ENCODE data around the gene USP32. TPM values are rescaled to one million over a fixed set of nuclear protein-coding genes. Genes with fewer than 3 reads are reported as not detected.

Gene USP32
- total and polyA plus RNA-seq, 2 of the 8 experiments (the other 6 are each of a cell fraction or from before 2014, with no cell fraction given) = 29.6 to 112 TPM

- H3K4me3 ChIP-seq (ENCODE audit: extremely low read depth in 1 of 4, insufficient read depth in 2 of 4, low read depth in 3 of 4, low read length in 4 of 4) = peak overlapping the region; percentile 80 to 96 (median 90)
- H3K27ac ChIP-seq (ENCODE audit: low read depth, low read length) = peak overlapping the region; percentile 79
- H3K79me1 ChIP-seq (ENCODE audit: low read depth, low read length) = no peaks in the 10 kb centered on the region
- H3K9ac ChIP-seq (replicated peaks in 1 of 4; ENCODE audit: extremely low read depth in 1 of 4, low read depth in 3 of 4, low read length in 3 of 4) = peak overlapping the region in 3 of 4 experiments; percentile 69 to 85 (median 74); a peak in 6 of 7 replicates
- peak overlapping the region; percentile 6 for H2BK120ac ChIP-seq (replicated peaks; ENCODE audit: low read depth, low read length)
- H2AFZ ChIP-seq (ENCODE audit: low read length) = no peak overlapping the region
- ChIA-PET CTCF (ENCODE audit: partially characterized antibody) (interaction anchor here (1.4 kb wide), 1 partner anchor 14 kb away, joined by 4 read pairs; no protein-coding TSS in a partner anchor), POLR2A (ENCODE audit: partially characterized antibody) (interaction anchor here (0.6 to 1.8 kb wide), 10 partner anchors 9 to 233 kb away, joined by 3 to 6 read pairs (median 3); partner anchors contain the start of gene PPM1D)
- H3K23ac ChIP-seq (ENCODE audit: insufficient read length) = no peak overlapping the region
- H4K91ac ChIP-seq (replicated peaks; ENCODE audit: insufficient read length, low read length) = peak overlapping the region; percentile 25
- FAIRE-seq (no peak), DNase-seq (ENCODE audit: low read depth in 1 of 2, low spot score in 2 of 2) (peak in 1 of 2 experiments; percentile 17)
- H4K8ac ChIP-seq (ENCODE audit: extremely low read depth, insufficient read depth, low read length) = no peak overlapping the region
- no peaks in the 10 kb centered on the region for H4K20me1 ChIP-seq (replicated peaks in 1 of 2; ENCODE audit: control insufficient read depth in 1 of 2, insufficient read depth in 2 of 2, low read length in 2 of 2)
- no peak overlapping the region for H2AK5ac ChIP-seq (ENCODE audit: low read depth, low read length)
- no peaks in the 10 kb centered on the region for H3K9me3 ChIP-seq (ENCODE audit: insufficient read depth in 2 of 2, low read depth in 1 of 2, low read length in 1 of 2)
- H3K4me2 ChIP-seq (ENCODE audit: insufficient read depth in 1 of 2, low read depth in 2 of 2, low read length in 2 of 2) = peak overlapping the region; percentile 80 to 98
- H2BK15ac ChIP-seq (ENCODE audit: low read length) = no peak overlapping the region; the same call in 1 of the 2 replicates
- H3K4me1 ChIP-seq (replicated peaks in 1 of 4; ENCODE audit: control insufficient read depth in 3 of 4, insufficient read depth in 4 of 4, low read length in 3 of 4) = peaks cover 1 to 16% (median 7%) of the 10 kb centered on the region in 4 experiments; a peak in 6 of 7 replicates
- WGBS, 2 experiments (ENCODE audit: extremely low coverage in 1 of 2, insufficient coverage in 1 of 2, insufficient read length in 1 of 2, insufficient replicate concordance in 2 of 2, low coverage in 1 of 2, low lambda C conversion rate in 2 of 2, missing lambda C conversion rate in 1 of 2) = 1 to 100% methylated on average over 1 to 15 of the region's 36 CpGs
- no peak overlapping the region for H3K14ac ChIP-seq (ENCODE audit: insufficient read length)
- peak overlapping the region; percentile 45 for H4K5ac ChIP-seq (ENCODE audit: insufficient read length, low read depth, low read length)
- H3K79me2 ChIP-seq (ENCODE audit: control insufficient read depth in 1 of 2, insufficient read depth in 2 of 2, low read length in 2 of 2) = peaks cover 6 to 49% of the 10 kb centered on the region in 2 experiments; a peak in 3 of 4 replicates
- peak overlapping the region; percentile 21; the same call in 1 of the 2 replicates for H2BK12ac ChIP-seq (ENCODE audit: low read depth, low read length)
- no peak overlapping the region for H3K4ac ChIP-seq (replicated peaks; ENCODE audit: insufficient read length, low read depth, low read length)
- peaks cover 15% of the 10 kb centered on the region for H3K23me2 ChIP-seq (ENCODE audit: low read depth, low read length)
- peak overlapping the region; percentile 26 for H3K56ac ChIP-seq (replicated peaks; ENCODE audit: insufficient read length, low read depth, low read length)
- no peaks in the 10 kb centered on the region for H3K27me3 ChIP-seq (replicated peaks in 1 of 4; ENCODE audit: control insufficient read depth in 3 of 4, extremely low read depth in 1 of 4, insufficient read depth in 3 of 4, low read length in 3 of 4)
- no peak overlapping the region for H2BK20ac ChIP-seq (ENCODE audit: low read length)
- H3K18ac ChIP-seq (ENCODE audit: extremely low read depth, low read length) = peak overlapping the region; percentile 91
- H2BK5ac ChIP-seq (ENCODE audit: low read depth, low read length) = peak overlapping the region; percentile 93
- no peaks in the 10 kb centered on the region for H3K36me3 ChIP-seq (ENCODE audit: control insufficient read depth in 2 of 4, insufficient read depth in 4 of 4, low read length in 3 of 4)
- TF ChIP-seq SIX5 (IDR thresholded peaks at IDR 0.05; ENCODE audit: low read depth, low read length) (no peak), CHD2 (IDR thresholded peaks at IDR 0.05; ENCODE audit: low read length) (no peak), ASH2L (IDR thresholded peaks at IDR 0.05; ENCODE audit: low read length) (peak; percentile 77), YY1 (IDR thresholded peaks at IDR 0.05; ENCODE audit: low read depth, low read length) (no peak), CHD1 (IDR thresholded peaks at IDR 0.05; ENCODE audit: low read depth, low read length) (no peak), KDM4A (IDR thresholded peaks at IDR 0.05; ENCODE audit: low read depth, low read length, severe bottlenecking) (peak; percentile 28), BRCA1 (IDR thresholded peaks at IDR 0.05; ENCODE audit: low read depth, low read length) (no peak), RXRA (IDR thresholded peaks at IDR 0.05; ENCODE audit: insufficient read depth, low read depth, low read length) (no peak), POU5F1 (IDR thresholded peaks at IDR 0.05; ENCODE audit: low read depth, low read length) (no peak), TBP (IDR thresholded peaks at IDR 0.05; ENCODE audit: low read depth, low read length) (no peak), TEAD4 (IDR thresholded peaks at IDR 0.05; ENCODE audit: low read depth, low read length) (0 out of 2 replicates have a peak, but pooled peaks have one; percentile 24), USF2 (IDR thresholded peaks at IDR 0.05; ENCODE audit: low read length) (no peak), GABPA (IDR thresholded peaks at IDR 0.05; ENCODE audit: borderline replicate concordance, insufficient read depth, low read length) (no peak)
Measured at GRCh38 chr17:60391471-60392041, 377 bp downstream of the USP32 start.
